Astrocyte of the spinal cord (primary cell): ENCODE measurements around the gene ARHGAP40.

Experiments used
- DNase-seq: peaks from one replicate; pipeline ENCODE4 v3.0.0; 2011; ENCODE audit warnings: low read depth, low spot score
- H3K4me3 ChIP-seq: 2 replicates; pipeline ENCODE4 v1.5.1; 2011; ENCODE audit warnings: low read depth, mild to moderate bottlenecking, low read length, moderate library complexity
- CTCF ChIP-seq: IDR thresholded peaks from 2 replicates; pipeline ENCODE4 v1.5.1; 2012; ENCODE audit warnings: low read depth, mild to moderate bottlenecking, low read length, inconsistent platforms
- in situ Hi-C: cut with HindIII; loops from 2 replicates; pipeline ENCODE4 v1.10.0; 2017; ENCODE audit warnings: low sequenced_read_pairs

ARHGAP40 gene

GRCh38 chr20:38640521-38640920 lies 38.9 kb downstream of the ARHGAP40 start:
- in situ Hi-C loops = no loop called here
- TF ChIP-seq CTCF = no peak
- H3K4me3 ChIP-seq = no peak overlapping the region
- DNase-seq = no peak

DNA sequence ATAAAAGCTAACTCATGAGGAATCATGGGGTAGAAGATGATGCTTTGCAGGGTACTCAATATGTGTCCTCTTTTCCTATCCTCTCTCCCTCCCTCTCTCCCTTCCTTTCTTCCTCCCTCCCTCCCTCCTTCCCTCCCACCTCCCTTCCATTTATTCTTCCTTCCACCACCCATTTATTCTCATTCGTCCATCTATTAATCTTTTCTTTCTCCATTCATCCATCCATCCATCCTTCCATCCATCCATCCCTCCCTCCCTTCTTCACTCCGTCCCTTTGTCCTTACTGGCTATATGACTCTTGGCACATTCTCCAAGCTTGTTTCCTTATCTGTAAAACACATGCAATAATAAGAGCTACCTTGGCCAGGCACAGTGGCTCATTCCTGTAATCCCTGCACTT lies 40.9 kb downstream of the ARHGAP40 start:
- in situ Hi-C loops = no loop called here
- H3K4me3 ChIP-seq = no peak overlapping the region
- no peak for TF ChIP-seq CTCF
- no peak for DNase-seq

DNA sequence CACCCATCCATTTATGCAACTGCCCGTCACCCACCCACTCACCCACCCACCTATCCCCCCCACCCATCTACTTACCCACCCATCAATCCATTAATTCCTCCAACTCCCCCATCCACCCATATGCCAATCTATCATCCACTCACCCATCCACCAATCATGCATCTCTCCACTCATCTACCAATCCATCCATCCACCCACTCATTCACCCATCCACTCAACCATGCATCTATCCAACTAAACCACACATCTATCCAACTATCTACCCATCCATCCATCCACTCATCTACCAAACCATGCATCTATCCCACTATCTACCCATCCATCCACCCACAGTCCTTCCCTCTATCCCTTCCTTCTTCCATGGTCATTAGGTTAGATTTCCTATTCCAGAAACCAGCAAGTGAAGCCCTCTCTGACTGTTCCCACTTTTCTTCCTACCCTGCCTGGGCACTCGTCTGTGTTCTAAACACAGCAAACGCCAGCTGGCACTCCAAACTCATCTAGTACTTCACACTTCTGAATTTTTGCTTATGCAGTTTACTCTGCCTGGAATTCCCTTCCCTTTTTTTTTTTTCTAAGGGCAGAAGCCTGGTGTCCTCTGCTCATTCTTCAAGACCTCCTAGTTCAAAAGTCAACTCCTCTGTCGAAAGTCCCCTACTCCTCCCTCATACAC lies 43.1 kb downstream of the ARHGAP40 start:
- in situ Hi-C loops = no loop called here
- H3K4me3 ChIP-seq = no peak overlapping the region
- TF ChIP-seq CTCF = no peak
- DNase-seq = no peak

- TF ChIP-seq CTCF = no peak
These were observed 43.7 kb downstream of the ARHGAP40 start for GRCh38 chr20:38645351-38645750.

DNA sequence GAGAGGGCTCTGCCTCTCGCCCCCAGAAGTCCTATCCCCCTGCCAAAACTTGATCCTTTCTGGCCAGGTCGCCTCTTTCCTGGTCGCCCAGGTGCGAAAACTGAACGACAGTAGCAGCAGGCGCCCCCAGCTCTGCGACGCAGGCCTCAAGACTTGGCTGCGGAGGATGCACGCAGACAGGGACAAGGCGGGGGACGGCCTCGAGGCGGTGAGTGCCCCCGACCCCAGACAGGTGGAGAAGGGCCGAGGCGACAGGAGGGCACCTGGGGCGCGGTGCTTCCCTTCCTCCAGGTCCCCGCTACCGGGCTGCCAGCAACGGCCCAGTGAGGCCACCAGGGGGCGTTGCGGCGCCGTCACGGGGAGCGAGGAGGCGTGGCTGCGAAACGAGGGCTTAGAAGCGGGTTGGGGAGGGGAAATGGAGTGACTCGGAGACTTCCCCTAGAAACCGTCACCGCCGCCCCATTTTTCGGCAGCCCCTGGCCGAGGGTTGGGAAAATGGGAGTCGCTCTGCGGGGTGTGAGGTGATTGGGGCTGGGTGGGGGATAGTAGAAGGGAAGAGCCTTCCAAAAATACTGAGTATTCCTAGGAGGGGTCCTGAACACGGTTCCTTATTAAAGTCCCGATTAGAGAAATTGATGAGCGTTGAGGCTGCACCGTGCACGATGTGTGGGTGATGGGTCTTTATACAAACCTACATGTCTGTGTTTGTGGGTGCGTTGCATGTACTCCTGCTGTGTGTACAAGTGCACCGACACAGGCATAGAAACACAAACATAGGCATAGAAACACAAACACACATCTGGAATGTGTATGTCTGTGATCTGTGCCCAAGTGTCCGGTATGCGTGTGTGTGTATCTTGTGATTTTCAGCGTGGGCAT lies 44.6 kb downstream of the ARHGAP40 start:
- in situ Hi-C loops = no loop called here
- DNase-seq = peak; percentile 45
- peak; percentile 95 for TF ChIP-seq CTCF
- no peak overlapping the region for H3K4me3 ChIP-seq

More at GRCh38 chr20:38645351-38645750, 43.7 kb downstream of the ARHGAP40 start:
- in situ Hi-C loops = no loop called here
- no peak for DNase-seq
- no peak overlapping the region for H3K4me3 ChIP-seq

DNA sequence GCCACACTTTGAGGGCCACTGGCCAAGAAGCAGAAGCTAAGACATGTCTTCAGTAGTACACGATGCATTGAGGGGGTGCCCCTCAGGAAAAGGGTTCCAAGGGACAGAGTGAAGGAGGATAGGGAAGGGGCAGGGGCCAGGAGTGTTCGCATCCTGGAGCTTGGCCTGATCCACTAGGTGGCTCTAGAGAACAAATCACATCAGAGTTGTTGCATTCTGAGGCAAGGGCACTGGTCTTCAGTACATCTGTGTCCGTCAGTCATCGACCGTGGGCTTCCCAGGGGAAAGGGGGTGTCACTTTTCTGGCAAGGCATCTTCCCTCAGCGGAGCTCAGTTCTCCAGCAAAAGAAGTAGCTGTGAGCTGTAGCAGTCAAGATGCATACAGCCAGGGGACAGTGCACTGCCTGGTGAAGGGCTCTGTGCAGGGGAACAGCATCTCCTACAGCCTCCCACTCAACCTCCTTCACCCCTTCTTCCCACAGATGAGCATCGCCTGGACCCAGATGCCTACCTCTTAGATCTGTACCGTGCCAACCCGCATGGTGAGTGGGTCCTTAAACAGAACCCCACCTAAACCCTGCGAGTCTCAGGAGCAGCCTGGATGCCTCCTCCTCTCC lies 47.8 kb downstream of the ARHGAP40 start:
- in situ Hi-C loops = no loop called here
- no peak overlapping the region for H3K4me3 ChIP-seq
- no peak for DNase-seq
- peak; percentile 59 for TF ChIP-seq CTCF
